GM19023 (cell line): ENCODE measurements around the gene GCHFR.

Experiments
- ATAC-seq: cut with Tn5 transposase; IDR thresholded peaks from one replicate; pipeline ENCODE4 v1.9.1; 2021; ENCODE audit warnings: mild to moderate bottlenecking, moderate library complexity; ENCODE audit not compliant: unreplicated experiment

The GCHFR gene

GRCh38 chr15:40808861-40809450 lies 45.1 kb downstream of the GCHFR start:
- ATAC-seq, result no peak

- ATAC-seq, result no peak
Measured at GRCh38 chr15:40812721-40813425, 49.0 kb downstream of the GCHFR start.

- no peak for ATAC-seq
Measured at GRCh38 chr15:40815042-40815698, 51.3 kb downstream of the GCHFR start.
